ENCODE results near the gene RSPO4.

GRCh38 chr20:952196-952795, 49.8 kb downstream of the RSPO4 start:
- TF ChIP-seq NR2F6 (CRISPR knock-in tag; IDR thresholded peaks at IDR 0.05) (no peak), FUS (optimal IDR thresholded peaks at IDR 0.05; ENCODE audit: low read depth, low read length) (no peak), NKRF (IDR thresholded peaks at IDR 0.05; ENCODE audit: borderline replicate concordance) (no peak), CREB1 (IDR thresholded peaks at IDR 0.05) (no peak), CREB1 (CRISPR knock-in tag; IDR thresholded peaks at IDR 0.05) (no peak), NR1H2 (CRISPR knock-in tag; IDR thresholded peaks at IDR 0.05) (no peak)
